Measurements from ENCODE around the gene SYCN. TPM values are rescaled to one million over a fixed set of nuclear protein-coding genes. Genes with fewer than 3 reads are reported as not detected.
A peak's percentile ranks its signal among the peaks of the same experiment; 100 is the strongest.

Gene SYCN
- total RNA-seq, 6 donors from 2014 or later: 0.83 to 1.3 TPM; not detected in 4

- no peak for DNase-seq
- no peak for ATAC-seq (ENCODE audit: low FRiP score in 2 of 2)
- H3K27me3 ChIP-seq: no peaks in the 10 kb centered on the region
- 81 to 90% methylated on average over 15 of the region's 15 CpGs for WGBS, 2 donors
- H3K4me1 ChIP-seq: peaks cover 68 to 81% (median 70%) of the 10 kb centered on the region in 4 donors
- no peak overlapping the region for H3K4me3 ChIP-seq
- peaks cover 0 to 4% (median 2%) of the 10 kb centered on the region in 4 donors for H3K36me3 ChIP-seq
- peak overlapping the region in 3 of 4 donors; percentile 49 to 65 (median 58) for H3K27ac ChIP-seq
- no peaks in the 10 kb centered on the region for H3K9me3 ChIP-seq
- TF ChIP-seq CTCF (IDR thresholded peaks at IDR 0.05) (no peak), POLR2AphosphoS5 (IDR thresholded peaks at IDR 0.05) (no peak), POLR2A (IDR thresholded peaks at IDR 0.05) (no peak), EP300 (IDR thresholded peaks at IDR 0.05) (no peak)
Observed at GRCh38 chr19:39155741-39156140, 48.3 kb downstream of the SYCN start.

- Histone ChIP-seq H3K36me3 (peaks cover 0 to 4% (median 2%) of the 10 kb centered on the region in 4 donors), H3K27me3 (no peaks in the 10 kb centered on the region), H3K9me3 (no peaks in the 10 kb centered on the region), H3K27ac (peak overlapping the region; percentile 31 to 65 (median 46)), H3K4me3 (no peak overlapping the region), H3K4me1 (peaks cover 62 to 78% (median 65%) of the 10 kb centered on the region in 4 donors)
- no peak for TF ChIP-seq POLR2AphosphoS5 (IDR thresholded peaks at IDR 0.05)
- no peak for TF ChIP-seq POLR2A (IDR thresholded peaks at IDR 0.05)
- 77 to 89% methylated on average over 8 to 11 of the region's 11 CpGs for WGBS, 2 donors
- DNase-seq (no peak), ATAC-seq (ENCODE audit: low FRiP score in 2 of 2) (no peak)
Observed at GRCh38 chr19:39155114-39155700, 48.9 kb downstream of the SYCN start.

- DNase-seq (peak in 1 of 2 donors; percentile 85), ATAC-seq (ENCODE audit: low FRiP score in 2 of 2) (peak; percentile 31 to 71)
- H3K9me3 ChIP-seq: no peaks in the 10 kb centered on the region
- no peaks in the 10 kb centered on the region for H3K27me3 ChIP-seq
- peaks cover 0 to 4% (median 2%) of the 10 kb centered on the region in 4 donors for H3K36me3 ChIP-seq
- H3K27ac ChIP-seq: peak overlapping the region; percentile 2 to 65 (median 46)
- peaks cover 59 to 73% (median 59%) of the 10 kb centered on the region in 4 donors for H3K4me1 ChIP-seq
- WGBS, 2 donors: 43 to 50% methylated on average over 3 to 11 of the region's 11 CpGs
- H3K4me3 ChIP-seq: no peak overlapping the region
- TF ChIP-seq POLR2A (IDR thresholded peaks at IDR 0.05) (no peak), CTCF (IDR thresholded peaks at IDR 0.05) (peak in 4 of 6 experiments; percentile 10 to 47 (median 16))
Observed at GRCh38 chr19:39154629-39155100, 49.4 kb downstream of the SYCN start.

- H3K4me1 ChIP-seq: peaks cover 54 to 68% (median 55%) of the 10 kb centered on the region in 4 donors
Observed at GRCh38 chr19:39154100-39154628, 49.9 kb downstream of the SYCN start.

More at GRCh38 chr19:39154100-39154628, 49.9 kb downstream of the SYCN start:
- Histone ChIP-seq H3K27ac (peak overlapping the region; percentile 2 to 65 (median 46)), H3K4me3 (no peak overlapping the region), H3K9me3 (no peaks in the 10 kb centered on the region), H3K27me3 (no peaks in the 10 kb centered on the region), H3K36me3 (peaks cover 0 to 4% (median under 1%) of the 10 kb centered on the region in 4 donors)
- 63 to 64% methylated on average over 13 of the region's 13 CpGs for WGBS, 2 donors
- TF ChIP-seq POLR2AphosphoS5 (IDR thresholded peaks at IDR 0.05): no peak
- peak in 1 of 6 experiments; percentile 15 for TF ChIP-seq CTCF (IDR thresholded peaks at IDR 0.05)
- ATAC-seq (ENCODE audit: low FRiP score in 2 of 2) (no peak), DNase-seq (no peak)

Other genes with a start within 250 kb of the SYCN start
- gene FBXO17, start 228.5 kb downstream of the SYCN start, total RNA-seq: 10 to 100 TPM in 3 of 6 donors, 1 to 10 TPM in 3; 5.0 to 18.9 (median 10.4) TPM
- gene FBXO27, start 171.7 kb downstream of the SYCN start, total RNA-seq: 1 to 10 TPM; 1.0 to 9.3 (median 6.3) TPM
- not detected for gene ACP7, start 119.9 kb downstream of the SYCN start, total RNA-seq
- gene PAK4, start 78.5 kb downstream of the SYCN start, total RNA-seq: 10 to 100 TPM; 23.4 to 88.2 (median 54.4) TPM
- gene NCCRP1, start 7.3 kb downstream of the SYCN start, total RNA-seq: under 1 TPM in 1 of 6 donors, not detected in 5; 0.47 TPM
- not detected for gene IFNL3, start 40.7 kb upstream of the SYCN start, total RNA-seq
- not detected for gene IFNL4, start 44.6 kb upstream of the SYCN start, total RNA-seq
- not detected for gene IFNL2, start 64.1 kb upstream of the SYCN start, total RNA-seq
- not detected for gene IFNL1, start 92.1 kb upstream of the SYCN start, total RNA-seq
- 1 to 10 TPM in 5 of 6 donors, under 1 TPM in 1; 0.69 to 5.0 (median 1.8) TPM for gene LRFN1, start 116.6 kb upstream of the SYCN start, total RNA-seq
- 100 to 1,000 TPM in 2 of 6 donors, 10 to 100 TPM in 4; 23.0 to 163 (median 75.3) TPM for gene GMFG, start 131.8 kb upstream of the SYCN start, total RNA-seq
- gene SAMD4B, start 138.2 kb upstream of the SYCN start, total RNA-seq: 100 to 1,000 TPM in 2 of 6 donors, 10 to 100 TPM in 4; 57.7 to 125 (median 79.3) TPM
- gene PAF1, start 186.8 kb upstream of the SYCN start, total RNA-seq: 10 to 100 TPM; 28.6 to 48.0 (median 35.4) TPM
- 10 to 100 TPM; 18.9 to 51.1 (median 33.7) TPM for gene MED29, start 187.1 kb upstream of the SYCN start, total RNA-seq
- 100 to 1,000 TPM; 195 to 525 (median 238) TPM for gene ZFP36, start 202.6 kb upstream of the SYCN start, total RNA-seq
- 10 to 100 TPM; 15.8 to 48.1 (median 29.0) TPM for gene PLEKHG2, start 208.4 kb upstream of the SYCN start, total RNA-seq
- gene RPS16, start 231.7 kb upstream of the SYCN start, total RNA-seq: 1,000 to 10,000 TPM in 4 of 6 donors, 100 to 1,000 TPM in 2; 634 to 2,303 (median 1,625) TPM
- gene SUPT5H, start 241.3 kb upstream of the SYCN start, total RNA-seq: 100 to 1,000 TPM in 4 of 6 donors, 10 to 100 TPM in 2; 94.9 to 183 (median 111) TPM

Data from upper lobe of left lung (tissue), 6 donors.